KMS-11 (cell line): ENCODE data around the gene TEX2.

Source experiments
- H2AFZ ChIP-seq: fragments of 200-600 bp; sonication (generic); 2 replicates; pipeline ENCODE4 v1.6.1; 2016; ENCODE audit warnings: antibody characterized with exemption, mixed run types, low read depth
- H3K27ac ChIP-seq: fragments of 200-600 bp; sonication (generic); 2 replicates; pipeline ENCODE4 v1.6.1; 2016; ENCODE audit warnings: mild to moderate bottlenecking, mixed run types
- H3K27me3 ChIP-seq: fragments of 200-600 bp; sonication (generic); 2 replicates; pipeline ENCODE4 v1.6.1; 2017; ENCODE audit warnings: mild to moderate bottlenecking, low read depth, mixed run types, moderate library complexity; ENCODE audit not compliant: insufficient read depth
- H3K36me3 ChIP-seq: fragments of 200-600 bp; sonication (generic); 2 replicates; pipeline ENCODE4 v1.6.1; 2017; ENCODE audit warnings: mild to moderate bottlenecking, mixed run types; ENCODE audit not compliant: insufficient read depth
- H3K4me1 ChIP-seq: fragments of 200-600 bp; sonication (generic); 2 replicates; pipeline ENCODE4 v1.6.1; 2016; ENCODE audit warnings: mild to moderate bottlenecking, low read depth, mixed run types; ENCODE audit not compliant: poor library complexity, severe bottlenecking
- H3K4me2 ChIP-seq: fragments of 200-600 bp; sonication (generic); 2 replicates; pipeline ENCODE4 v1.7.0; 2016; ENCODE audit warnings: mild to moderate bottlenecking, mixed run types
- H3K4me3 ChIP-seq: fragments of 200-600 bp; sonication (generic); IDR thresholded peaks from 2 replicates; pipeline ENCODE4 v1.6.1; 2017; ENCODE audit warnings: low read depth, low read length, mixed read lengths; ENCODE audit not compliant: insufficient read depth
- H3K79me2 ChIP-seq: fragments of 200-600 bp; sonication (generic); 2 replicates; pipeline ENCODE4 v1.6.1; 2016; ENCODE audit warnings: low read depth, mixed run types; ENCODE audit not compliant: insufficient read depth
- H3K9ac ChIP-seq: fragments of 200-600 bp; sonication (generic); 2 replicates; pipeline ENCODE4 v1.6.1; 2016; ENCODE audit warnings: mild to moderate bottlenecking, mixed run types
- H4K20me1 ChIP-seq: fragments of 200-600 bp; sonication (generic); 2 replicates; pipeline ENCODE4 v1.6.1; 2016; ENCODE audit warnings: mild to moderate bottlenecking, mixed run types; ENCODE audit not compliant: insufficient read depth
- CTCF ChIP-seq: fragments of 200-600 bp; sonication (generic); conservative IDR thresholded peaks from 2 replicates; pipeline ENCODE4 v1.6.1; 2017; ENCODE audit warnings: low read depth, mild to moderate bottlenecking, antibody characterized with exemption, low read length, moderate library complexity, mixed read lengths

TEX2 gene

GRCh38 chr17:64247836-64248235, 15.2 kb downstream of the TEX2 start:
- no peak for TF ChIP-seq CTCF
- H3K36me3 ChIP-seq: no peaks in the 10 kb centered on the region
- H3K27me3 ChIP-seq: no peaks in the 10 kb centered on the region
- no peak overlapping the region for H3K9ac ChIP-seq
- H3K4me2 ChIP-seq: no peak overlapping the region
- no peak overlapping the region for H3K4me3 ChIP-seq
- H3K79me2 ChIP-seq: no peaks in the 10 kb centered on the region
- H4K20me1 ChIP-seq: no peaks in the 10 kb centered on the region
- H2AFZ ChIP-seq: no peak overlapping the region
- no peak overlapping the region for H3K27ac ChIP-seq
- peaks cover 6% of the 10 kb centered on the region for H3K4me1 ChIP-seq

GRCh38 chr17:64245218-64246145, 17.6 kb downstream of the TEX2 start:
- Histone ChIP-seq H2AFZ (no peak overlapping the region), H3K4me2 (no peak overlapping the region), H3K27ac (no peak overlapping the region), H3K9ac (no peak overlapping the region), H3K4me1 (peaks cover 6% of the 10 kb centered on the region), H3K79me2 (no peaks in the 10 kb centered on the region), H4K20me1 (no peaks in the 10 kb centered on the region), H3K4me3 (no peak overlapping the region), H3K36me3 (no peaks in the 10 kb centered on the region), H3K27me3 (no peaks in the 10 kb centered on the region)
- TF ChIP-seq CTCF: no peak

- Histone ChIP-seq H3K79me2 (no peaks in the 10 kb centered on the region), H3K27me3 (no peaks in the 10 kb centered on the region), H3K4me3 (no peak overlapping the region), H3K36me3 (no peaks in the 10 kb centered on the region), H3K4me2 (no peak overlapping the region), H3K27ac (no peak overlapping the region), H3K4me1 (peaks cover 6% of the 10 kb centered on the region), H4K20me1 (no peaks in the 10 kb centered on the region), H3K9ac (no peak overlapping the region), H2AFZ (no peak overlapping the region)
- no peak for TF ChIP-seq CTCF
These were observed 18.9 kb downstream of the TEX2 start for GRCh38 chr17:64244165-64244564.

GRCh38 chr17:64243340-64243739, 19.7 kb downstream of the TEX2 start:
- TF ChIP-seq CTCF: no peak
- Histone ChIP-seq H3K9ac (no peak overlapping the region), H3K4me2 (no peak overlapping the region), H3K4me1 (peaks cover 6% of the 10 kb centered on the region), H3K27me3 (no peaks in the 10 kb centered on the region), H4K20me1 (no peaks in the 10 kb centered on the region), H3K27ac (no peak overlapping the region), H3K4me3 (no peak overlapping the region), H2AFZ (no peak overlapping the region), H3K79me2 (no peaks in the 10 kb centered on the region), H3K36me3 (no peaks in the 10 kb centered on the region)
